HL-60 (cell line): ENCODE results near the gene MAPKAPK2.

Experiments
- CTCF ChIP-seq: IDR thresholded peaks from one replicate; pipeline ENCODE4 v1.5.1; 2011; ENCODE audit warnings: low read length, control low read depth, inconsistent platforms; ENCODE audit not compliant: insufficient read depth
- POLR2AphosphoS5 ChIP-seq: IDR thresholded peaks from 2 replicates; pipeline ENCODE4 v1.6.1; 2012; ENCODE audit warnings: low read depth
- TF ChIP-seq, protein P1 (sequence below): IDR thresholded peaks from 2 replicates; pipeline ENCODE4 v1.6.1; 2012; ENCODE audit warnings: low read depth; ENCODE audit not compliant: insufficient replicate concordance

GRCh38 chr1:206687915-206688442 is 3.3 kb downstream of the MAPKAPK2 start:
- TF ChIP-seq CTCF (no peak), POLR2AphosphoS5 (no peak)
- TF ChIP-seq, protein P1, sequence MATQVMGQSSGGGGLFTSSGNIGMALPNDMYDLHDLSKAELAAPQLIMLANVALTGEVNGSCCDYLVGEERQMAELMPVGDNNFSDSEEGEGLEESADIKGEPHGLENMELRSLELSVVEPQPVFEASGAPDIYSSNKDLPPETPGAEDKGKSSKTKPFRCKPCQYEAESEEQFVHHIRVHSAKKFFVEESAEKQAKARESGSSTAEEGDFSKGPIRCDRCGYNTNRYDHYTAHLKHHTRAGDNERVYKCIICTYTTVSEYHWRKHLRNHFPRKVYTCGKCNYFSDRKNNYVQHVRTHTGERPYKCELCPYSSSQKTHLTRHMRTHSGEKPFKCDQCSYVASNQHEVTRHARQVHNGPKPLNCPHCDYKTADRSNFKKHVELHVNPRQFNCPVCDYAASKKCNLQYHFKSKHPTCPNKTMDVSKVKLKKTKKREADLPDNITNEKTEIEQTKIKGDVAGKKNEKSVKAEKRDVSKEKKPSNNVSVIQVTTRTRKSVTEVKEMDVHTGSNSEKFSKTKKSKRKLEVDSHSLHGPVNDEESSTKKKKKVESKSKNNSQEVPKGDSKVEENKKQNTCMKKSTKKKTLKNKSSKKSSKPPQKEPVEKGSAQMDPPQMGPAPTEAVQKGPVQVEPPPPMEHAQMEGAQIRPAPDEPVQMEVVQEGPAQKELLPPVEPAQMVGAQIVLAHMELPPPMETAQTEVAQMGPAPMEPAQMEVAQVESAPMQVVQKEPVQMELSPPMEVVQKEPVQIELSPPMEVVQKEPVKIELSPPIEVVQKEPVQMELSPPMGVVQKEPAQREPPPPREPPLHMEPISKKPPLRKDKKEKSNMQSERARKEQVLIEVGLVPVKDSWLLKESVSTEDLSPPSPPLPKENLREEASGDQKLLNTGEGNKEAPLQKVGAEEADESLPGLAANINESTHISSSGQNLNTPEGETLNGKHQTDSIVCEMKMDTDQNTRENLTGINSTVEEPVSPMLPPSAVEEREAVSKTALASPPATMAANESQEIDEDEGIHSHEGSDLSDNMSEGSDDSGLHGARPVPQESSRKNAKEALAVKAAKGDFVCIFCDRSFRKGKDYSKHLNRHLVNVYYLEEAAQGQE: no peak
